ENCODE measurements around the gene RNASEH1. TPM values are rescaled to one million over a fixed set of nuclear protein-coding genes. Genes with fewer than 3 reads are reported as not detected.

RNASEH1 gene
- total RNA-seq, 1 donor from 2014 or later = 28.5 TPM

GRCh38 chr2:3523551-3524041, 34.5 kb downstream of the RNASEH1 start:
- H3K4me3 Mint-ChIP-seq = no peak overlapping the region
- POLR2A ChIA-PET = no interaction called here
- CTCF ChIA-PET = no interaction called here

GRCh38 chr2:3522961-3523421, 35.1 kb downstream of the RNASEH1 start:
- Mint-ChIP-seq H3K27me3 (no peaks in the 10 kb centered on the region), H3K4me3 (no peak overlapping the region), H3K4me1 (peaks cover 30% of the 10 kb centered on the region), H3K9me3 (no peaks in the 10 kb centered on the region), H3K27ac (no peak overlapping the region), H3K36me3 (ENCODE audit: low read depth) (peaks cover 6% of the 10 kb centered on the region)
- CTCF ChIA-PET = no interaction called here
- no peak for TF ChIP-seq CTCF (IDR thresholded peaks at IDR 0.05)
- ATAC-seq (ENCODE audit: low read depth) (no peak), DNase-seq (no peak)
- intact Hi-C loops (cut with micrococcal nuclease) = no loop called here
- POLR2A ChIA-PET = interaction anchor here (0.8 kb wide), 1 partner anchor 35 kb away, joined by 3 read pairs; the partner anchor contains the start of gene RNASEH1

More at GRCh38 chr2:3523551-3524041, 34.5 kb downstream of the RNASEH1 start:
- intact Hi-C loops (cut with micrococcal nuclease) = no loop called here
- DNase-seq (no peak), ATAC-seq (ENCODE audit: low read depth) (no peak)
- Mint-ChIP-seq H3K27ac (no peak overlapping the region), H3K36me3 (ENCODE audit: low read depth) (peaks cover 4% of the 10 kb centered on the region), H3K4me1 (peaks cover 26% of the 10 kb centered on the region), H3K9me3 (no peaks in the 10 kb centered on the region), H3K27me3 (no peaks in the 10 kb centered on the region)
- no peak for TF ChIP-seq CTCF (IDR thresholded peaks at IDR 0.05)

- Mint-ChIP-seq H3K4me1 (peaks cover 35% of the 10 kb centered on the region), H3K27me3 (no peaks in the 10 kb centered on the region), H3K27ac (no peak overlapping the region), H3K4me3 (peak overlapping the region; percentile 85), H3K36me3 (ENCODE audit: low read depth) (peaks cover 14% of the 10 kb centered on the region), H3K9me3 (peaks cover 4% of the 10 kb centered on the region)
- DNase-seq = no peak
- ChIA-PET POLR2A (interaction anchor here (0.9 to 3.5 kb wide), 6 partner anchors 38 to 142 kb away, joined by 3 to 64 read pairs (median 4); partner anchors contain the start of genes EIPR1, RNASEH1 and TRAPPC12), CTCF (no interaction called here)
- no peak for ATAC-seq (ENCODE audit: low read depth)
- intact Hi-C loops (cut with micrococcal nuclease) = no loop called here
- TF ChIP-seq CTCF (IDR thresholded peaks at IDR 0.05) = no peak
These were observed 37.5 kb downstream of the RNASEH1 start for GRCh38 chr2:3520591-3520990.

DNA sequence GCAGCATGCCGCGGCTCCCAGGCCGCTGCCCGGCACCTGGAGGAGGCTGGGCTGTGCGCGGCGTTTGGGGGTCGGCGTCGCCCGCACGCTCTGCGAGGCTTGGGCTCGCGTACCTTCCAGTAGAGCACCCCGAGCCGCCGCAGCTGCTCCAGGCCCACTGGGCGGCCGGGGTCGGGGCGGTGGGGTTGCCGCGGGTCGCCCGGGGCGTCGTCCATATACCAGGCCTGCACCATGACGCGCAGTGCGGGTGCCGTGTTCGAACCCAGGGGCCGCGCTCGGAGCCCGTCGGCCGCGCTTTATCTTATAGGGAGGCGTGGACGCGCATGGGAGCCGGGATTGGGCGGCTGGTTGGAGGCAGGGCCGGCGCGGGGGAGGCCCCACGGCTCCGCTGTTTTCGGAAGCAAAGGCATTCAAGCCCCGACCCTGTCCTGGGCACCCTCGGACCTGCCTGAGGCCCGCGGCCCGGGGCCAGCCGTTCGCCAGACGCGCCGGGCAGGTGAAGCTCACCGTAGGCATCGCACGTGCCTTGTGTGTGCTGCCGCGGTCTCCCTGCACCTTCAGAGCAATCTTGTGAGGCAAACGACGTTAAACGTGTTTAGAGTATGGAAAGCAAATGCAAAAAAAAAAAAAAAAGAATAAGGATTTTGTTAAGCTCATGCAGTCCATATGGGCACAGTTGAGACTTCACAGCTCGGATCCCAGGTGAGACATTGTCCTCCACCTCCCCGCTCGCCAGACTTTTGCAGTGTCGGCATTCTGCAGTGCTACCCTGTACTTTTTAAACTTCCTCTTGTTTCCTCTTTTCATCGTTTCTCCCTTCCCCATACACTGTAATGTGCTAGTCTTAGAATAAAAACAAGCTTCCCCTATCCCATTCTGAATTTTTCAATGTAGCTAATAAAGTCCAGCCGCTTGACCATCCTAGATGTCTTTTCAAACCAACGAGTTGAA, 38.6 kb downstream of the RNASEH1 start, which contains the start of gene ADI1:
ADI1 (minus strand) TSS at position 277 of the 951 bp plus-strand sequence; CDS start at position 233, 44 bp downstream.
- DNase-seq = peak; percentile 74
- Mint-ChIP-seq H3K27me3 (no peaks in the 10 kb centered on the region), H3K9me3 (peaks cover 8% of the 10 kb centered on the region), H3K4me1 (peaks cover 35% of the 10 kb centered on the region), H3K4me3 (peak within 1 kb of the TSS; percentile 85), H3K36me3 (ENCODE audit: low read depth) (peaks cover 19% of the 10 kb centered on the region), H3K27ac (peak within 1 kb of the TSS; percentile 91)
- TF ChIP-seq CTCF (IDR thresholded peaks at IDR 0.05) = no peak
- POLR2A ChIA-PET = interaction anchor here (0.7 to 3.5 kb wide), 10 partner anchors 15 to 141 kb away, joined by 3 to 64 read pairs (median 4); partner anchors contain the start of genes EIPR1, RNASEH1, RPS7 and TRAPPC12
- intact Hi-C loops (cut with micrococcal nuclease) = loop anchor here (1.0 to 2.0 kb wide), 6 partner anchors 17 to 140 kb away; partner anchors contain the start of genes RNASEH1, RPS7 and TRAPPC12
- CTCF ChIA-PET = no interaction called here
- ATAC-seq (ENCODE audit: low read depth) = peak; percentile 69
